Measurements from ENCODE around the gene SLC6A17.

The SLC6A17 gene

GRCh38 chr1:110235181-110235833 is 85.0 kb downstream of the SLC6A17 start:
- no peak overlapping the region for H2AFZ ChIP-seq (ENCODE audit: low read depth, low read length)

GRCh38 chr1:110235834-110236682 is 85.8 kb downstream of the SLC6A17 start:
- Histone ChIP-seq H3K9ac (ENCODE audit: low read length) (no peak overlapping the region), H4K20me1 (ENCODE audit: insufficient read depth, low read length) (no peaks in the 10 kb centered on the region), H3K27me3 (ENCODE audit: low read depth, low read length) (no peaks in the 10 kb centered on the region), H3K79me2 (ENCODE audit: low read length) (no peaks in the 10 kb centered on the region), H3K4me3 (ENCODE audit: low read length) (no peak overlapping the region), H3K4me1 (ENCODE audit: low read length) (peaks cover 26% of the 10 kb centered on the region), H3K27ac (ENCODE audit: low read length) (no peak overlapping the region), H2AFZ (ENCODE audit: low read depth, low read length) (no peak overlapping the region), H3K9me3 (ENCODE audit: insufficient read depth, low read length) (no peaks in the 10 kb centered on the region), H3K36me3 (replicated peaks; ENCODE audit: low read depth, low read length) (no peaks in the 10 kb centered on the region), H3K4me2 (ENCODE audit: low read length) (peak overlapping the region; percentile 13; the same call in 1 of the 2 replicates)
- TF ChIP-seq, protein P1, sequence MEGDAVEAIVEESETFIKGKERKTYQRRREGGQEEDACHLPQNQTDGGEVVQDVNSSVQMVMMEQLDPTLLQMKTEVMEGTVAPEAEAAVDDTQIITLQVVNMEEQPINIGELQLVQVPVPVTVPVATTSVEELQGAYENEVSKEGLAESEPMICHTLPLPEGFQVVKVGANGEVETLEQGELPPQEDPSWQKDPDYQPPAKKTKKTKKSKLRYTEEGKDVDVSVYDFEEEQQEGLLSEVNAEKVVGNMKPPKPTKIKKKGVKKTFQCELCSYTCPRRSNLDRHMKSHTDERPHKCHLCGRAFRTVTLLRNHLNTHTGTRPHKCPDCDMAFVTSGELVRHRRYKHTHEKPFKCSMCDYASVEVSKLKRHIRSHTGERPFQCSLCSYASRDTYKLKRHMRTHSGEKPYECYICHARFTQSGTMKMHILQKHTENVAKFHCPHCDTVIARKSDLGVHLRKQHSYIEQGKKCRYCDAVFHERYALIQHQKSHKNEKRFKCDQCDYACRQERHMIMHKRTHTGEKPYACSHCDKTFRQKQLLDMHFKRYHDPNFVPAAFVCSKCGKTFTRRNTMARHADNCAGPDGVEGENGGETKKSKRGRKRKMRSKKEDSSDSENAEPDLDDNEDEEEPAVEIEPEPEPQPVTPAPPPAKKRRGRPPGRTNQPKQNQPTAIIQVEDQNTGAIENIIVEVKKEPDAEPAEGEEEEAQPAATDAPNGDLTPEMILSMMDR (IDR thresholded peaks at IDR 0.05; ENCODE audit: low read depth, low read length): no peak
- no peak for TF ChIP-seq EZH2phosphoT487 (IDR thresholded peaks at IDR 0.05; ENCODE audit: low read depth)

More at GRCh38 chr1:110235181-110235833, 85.0 kb downstream of the SLC6A17 start:
- Histone ChIP-seq H3K4me3 (ENCODE audit: low read length) (no peak overlapping the region), H3K4me2 (ENCODE audit: low read length) (no peak overlapping the region), H3K9me3 (ENCODE audit: insufficient read depth, low read length) (no peaks in the 10 kb centered on the region), H3K79me2 (ENCODE audit: low read length) (no peaks in the 10 kb centered on the region), H3K4me1 (ENCODE audit: low read length) (peaks cover 26% of the 10 kb centered on the region), H3K27ac (ENCODE audit: low read length) (no peak overlapping the region), H4K20me1 (ENCODE audit: insufficient read depth, low read length) (no peaks in the 10 kb centered on the region), H3K9ac (ENCODE audit: low read length) (no peak overlapping the region), H3K36me3 (replicated peaks; ENCODE audit: low read depth, low read length) (no peaks in the 10 kb centered on the region), H3K27me3 (ENCODE audit: low read depth, low read length) (no peaks in the 10 kb centered on the region)
- TF ChIP-seq, protein P1 (IDR thresholded peaks at IDR 0.05; ENCODE audit: low read depth, low read length): no peak
- no peak for TF ChIP-seq EZH2phosphoT487 (IDR thresholded peaks at IDR 0.05; ENCODE audit: low read depth)

DNA sequence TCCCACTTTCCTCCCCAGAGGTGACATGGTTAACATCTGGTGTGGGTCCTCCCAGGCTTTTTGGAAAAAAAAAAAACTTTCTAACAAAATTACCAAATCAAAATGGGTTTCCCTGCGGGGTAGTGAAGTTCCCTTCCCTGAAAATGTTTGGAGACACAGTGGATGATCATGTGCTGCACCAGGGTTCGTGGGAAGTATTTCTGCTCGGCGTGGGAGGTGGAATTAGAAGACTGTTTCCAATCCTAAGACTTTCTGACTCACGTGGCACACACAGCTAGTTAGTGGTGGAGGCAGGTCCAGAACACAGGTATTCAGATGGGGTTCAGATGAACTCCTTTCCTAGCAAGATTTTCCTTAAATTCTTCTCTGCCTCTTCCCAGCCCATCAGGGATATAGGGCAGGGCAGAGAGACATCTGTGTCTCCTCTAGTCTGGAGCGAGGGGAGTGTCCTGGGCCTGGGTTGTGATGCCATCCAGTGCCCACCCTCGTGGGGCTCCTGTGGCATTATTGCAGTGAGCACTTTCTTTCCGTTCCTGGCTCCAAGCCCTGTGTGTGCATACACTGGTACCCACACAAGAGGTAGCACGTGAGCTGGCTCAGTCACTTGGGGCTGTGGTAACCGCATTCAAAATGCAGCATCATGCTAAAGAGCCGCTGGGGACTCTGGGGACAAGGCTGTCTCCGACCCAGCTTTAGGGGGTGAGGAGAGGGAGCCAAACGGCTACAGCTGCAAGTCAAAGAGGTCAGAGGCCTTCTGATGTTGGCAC is 87.3 kb downstream of the SLC6A17 start:
- Histone ChIP-seq H3K27ac (ENCODE audit: low read length) (no peak overlapping the region), H2AFZ (ENCODE audit: low read depth, low read length) (no peak overlapping the region), H4K20me1 (ENCODE audit: insufficient read depth, low read length) (no peaks in the 10 kb centered on the region), H3K79me2 (ENCODE audit: low read length) (no peaks in the 10 kb centered on the region), H3K36me3 (replicated peaks; ENCODE audit: low read depth, low read length) (no peaks in the 10 kb centered on the region), H3K27me3 (ENCODE audit: low read depth, low read length) (no peaks in the 10 kb centered on the region), H3K4me2 (ENCODE audit: low read length) (no peak overlapping the region), H3K9me3 (ENCODE audit: insufficient read depth, low read length) (no peaks in the 10 kb centered on the region), H3K4me3 (ENCODE audit: low read length) (no peak overlapping the region), H3K4me1 (ENCODE audit: low read length) (peaks cover 26% of the 10 kb centered on the region), H3K9ac (ENCODE audit: low read length) (no peak overlapping the region)
- TF ChIP-seq, protein P1 (IDR thresholded peaks at IDR 0.05; ENCODE audit: low read depth, low read length): no peak
- TF ChIP-seq EZH2phosphoT487 (IDR thresholded peaks at IDR 0.05; ENCODE audit: low read depth): no peak
